ENCODE measurements around the gene SLC22A17. TPM values are rescaled to one million over a fixed set of nuclear protein-coding genes. Genes with fewer than 3 reads are reported as not detected.
A peak's percentile ranks its signal among the peaks of the same experiment; 100 is the strongest.

Gene SLC22A17
- total and polyA plus RNA-seq, 9 of the 15 experiments (the other 6 are each of a cell fraction or from before 2014, with no cell fraction given): 0.07 to 0.09 TPM; not detected in 7

- H3K9me1 ChIP-seq (ENCODE audit: control insufficient read depth, insufficient read depth, low read length): no peaks in the 10 kb centered on the region
- no peak overlapping the region for H2AFZ ChIP-seq (ENCODE audit: low read depth, low read length)
- in situ Hi-C loops (cut with MboI) (no loop called here), intact Hi-C loops (cut with micrococcal nuclease) (no loop called here)
- no peaks in the 10 kb centered on the region for H4K20me1 ChIP-seq (replicated peaks; ENCODE audit: control insufficient read depth, insufficient read depth, low read length)
- WGBS (ENCODE audit: insufficient coverage, low coverage, missing lambda C conversion rate): 85% methylated on average over 5 of the region's 7 CpGs
- no peak overlapping the region for H3K4me3 ChIP-seq
- H3K9ac ChIP-seq (ENCODE audit: insufficient read depth in 1 of 2, low read depth in 2 of 2, low read length in 2 of 2): 0 out of 4 replicates have a peak overlapping the region, but pooled peaks of 1 of the 2 experiments have one; percentile 49
- no peak for DNase-seq (ENCODE audit: extremely low read depth in 1 of 4, low spot score in 3 of 4)
- BruUV-seq (replicated peaks): no TSS peak
- FAIRE-seq: no peak
- TF ChIP-seq U2AF1 (optimal IDR thresholded peaks at IDR 0.05; ENCODE audit: low read depth, low read length) (no peak), BCLAF1 (IDR thresholded peaks at IDR 0.05; ENCODE audit: borderline replicate concordance in 1 of 2, control insufficient read depth in 1 of 2, low read depth in 2 of 2, low read length in 1 of 2) (no peak), CSDE1 (IDR thresholded peaks at IDR 0.05) (no peak), BACH1 (tag; IDR thresholded peaks at IDR 0.05) (no peak), WHSC1 (IDR thresholded peaks at IDR 0.05; ENCODE audit: low read length) (no peak), ZNF766 (CRISPR knock-in tag; conservative IDR thresholded peaks at IDR 0.05) (no peak), ELF2 (CRISPR knock-in tag; IDR thresholded peaks at IDR 0.05) (no peak), SNAPC5 (CRISPR knock-in tag; IDR thresholded peaks at IDR 0.05) (no peak), NFE2 (IDR thresholded peaks at IDR 0.05; ENCODE audit: low read depth) (no peak), SRSF9 (IDR thresholded peaks at IDR 0.05; ENCODE audit: borderline replicate concordance, low read depth, low read length) (no peak), RNF2 (IDR thresholded peaks at IDR 0.05) (no peak), ZFP36 (IDR thresholded peaks at IDR 0.05; ENCODE audit: low read depth, low read length, partially characterized antibody) (no peak), U2AF2 (optimal IDR thresholded peaks at IDR 0.05; ENCODE audit: low read depth, low read length) (no peak), BMI1 (IDR thresholded peaks at IDR 0.05; ENCODE audit: low read length) (no peak), CBX3 (IDR thresholded peaks at IDR 0.05; ENCODE audit: borderline replicate concordance in 1 of 2, low read length in 2 of 2) (no peak)
- peaks cover 16% of the 10 kb centered on the region for H3K79me2 ChIP-seq (ENCODE audit: control insufficient read depth, insufficient read depth, low read length)
- H3K36me3 ChIP-seq (ENCODE audit: control insufficient read depth, insufficient read depth, low read length): peaks cover 23% of the 10 kb centered on the region; the same call in 2 of the 3 replicates
- no peaks in the 10 kb centered on the region for H3K9me3 ChIP-seq (replicated peaks; ENCODE audit: control insufficient read depth, insufficient read depth, low read depth, low read length)
- CTCF ChIA-PET (ENCODE audit: low intra/inter-chr PET ratio): interaction anchor here (3.3 to 5.9 kb wide), 2 partner anchors 32 to 177 kb away, joined by 14 to 58 read pairs; no protein-coding TSS in a partner anchor
- no peak for ATAC-seq
- H3K4me1 ChIP-seq (replicated peaks in 1 of 2; ENCODE audit: control insufficient read depth in 2 of 2, insufficient read depth in 2 of 2, low read length in 2 of 2): peaks cover 22 to 25% of the 10 kb centered on the region in 2 experiments
- no peaks in the 10 kb centered on the region for H3K27me3 ChIP-seq (ENCODE audit: control insufficient read depth in 2 of 2, insufficient read depth in 2 of 2, low read length in 2 of 2)
- POLR2A ChIA-PET: interaction anchor here (0.6 to 1.4 kb wide), 3 partner anchors 11 to 203 kb away, joined by 3 to 4 read pairs (median 4); partner anchors contain the start of genes ACIN1 and C14orf119
- H3K27ac ChIP-seq (ENCODE audit: extremely low read depth, low read depth, low read length): no peak overlapping the region
- H3K4me2 ChIP-seq (ENCODE audit: insufficient read depth, low read length): no peak overlapping the region
These were observed 54.9 kb downstream of the SLC22A17 start for GRCh38 chr14:23297611-23298277.
